ENCODE results near the gene CYB5R4. TPM values are rescaled to one million over a fixed set of nuclear protein-coding genes. Genes with fewer than 3 reads are reported as not detected.

Gene CYB5R4
- polyA plus RNA-seq, 1 experiment, result 13.7 TPM

- H3K9me3 ChIP-seq (ENCODE audit: control insufficient read depth, insufficient read depth, low read length), result no peaks in the 10 kb centered on the region
- H3K27ac ChIP-seq (ENCODE audit: low read depth, low read length), result no peak overlapping the region
- no peak for DNase-seq (ENCODE audit: low read depth, low spot score)
- CTCF ChIA-PET, result no interaction called here
- no peaks in the 10 kb centered on the region for H3K27me3 ChIP-seq (ENCODE audit: control insufficient read depth, insufficient read depth, low read length)
- POLR2A ChIA-PET, result no interaction called here
- no peak overlapping the region for H3K4me3 ChIP-seq (ENCODE audit: low read depth, low read length)
- no peak for TF ChIP-seq CTCF (IDR thresholded peaks at IDR 0.05; ENCODE audit: low read depth, low read length)
These were observed 118.8 kb downstream of the CYB5R4 start for GRCh38 chr6:83978324-83978734.

GRCh38 chr6:83978997-83979396 is 119.5 kb downstream of the CYB5R4 start:
- Histone ChIP-seq H3K9me3 (ENCODE audit: control insufficient read depth, insufficient read depth, low read length) (no peaks in the 10 kb centered on the region), H3K27ac (ENCODE audit: low read depth, low read length) (no peak overlapping the region), H3K4me3 (ENCODE audit: low read depth, low read length) (no peak overlapping the region), H3K27me3 (ENCODE audit: control insufficient read depth, insufficient read depth, low read length) (no peaks in the 10 kb centered on the region)
- TF ChIP-seq CTCF (IDR thresholded peaks at IDR 0.05; ENCODE audit: low read depth, low read length), result no peak
- POLR2A ChIA-PET, result no interaction called here
- DNase-seq (ENCODE audit: low read depth, low spot score), result no peak
- CTCF ChIA-PET, result no interaction called here

GRCh38 chr6:83984411-83984810 is 124.9 kb downstream of the CYB5R4 start:
- no peak overlapping the region for H3K4me3 ChIP-seq (ENCODE audit: low read depth, low read length)
- ChIA-PET POLR2A (no interaction called here), CTCF (no interaction called here)
- TF ChIP-seq CTCF (IDR thresholded peaks at IDR 0.05; ENCODE audit: low read depth, low read length), result no peak
- DNase-seq (ENCODE audit: low read depth, low spot score), result no peak
- H3K9me3 ChIP-seq (ENCODE audit: control insufficient read depth, insufficient read depth, low read length), result no peaks in the 10 kb centered on the region
- H3K27ac ChIP-seq (ENCODE audit: low read depth, low read length), result no peak overlapping the region
- no peaks in the 10 kb centered on the region for H3K27me3 ChIP-seq (ENCODE audit: control insufficient read depth, insufficient read depth, low read length)

GRCh38 chr6:83985308-83985713 is 125.8 kb downstream of the CYB5R4 start:
- ChIA-PET CTCF (no interaction called here), POLR2A (no interaction called here)
- Histone ChIP-seq H3K27me3 (ENCODE audit: control insufficient read depth, insufficient read depth, low read length) (no peaks in the 10 kb centered on the region), H3K9me3 (ENCODE audit: control insufficient read depth, insufficient read depth, low read length) (no peaks in the 10 kb centered on the region), H3K27ac (ENCODE audit: low read depth, low read length) (no peak overlapping the region), H3K4me3 (ENCODE audit: low read depth, low read length) (no peak overlapping the region)
- no peak for DNase-seq (ENCODE audit: low read depth, low spot score)
- TF ChIP-seq CTCF (IDR thresholded peaks at IDR 0.05; ENCODE audit: low read depth, low read length), result no peak

GRCh38 chr6:83985715-83986114 is 126.2 kb downstream of the CYB5R4 start:
- CTCF ChIA-PET, result no interaction called here
- Histone ChIP-seq H3K27me3 (ENCODE audit: control insufficient read depth, insufficient read depth, low read length) (no peaks in the 10 kb centered on the region), H3K27ac (ENCODE audit: low read depth, low read length) (no peak overlapping the region), H3K4me3 (ENCODE audit: low read depth, low read length) (no peak overlapping the region), H3K9me3 (ENCODE audit: control insufficient read depth, insufficient read depth, low read length) (no peaks in the 10 kb centered on the region)
- no peak for TF ChIP-seq CTCF (IDR thresholded peaks at IDR 0.05; ENCODE audit: low read depth, low read length)
- no peak for DNase-seq (ENCODE audit: low read depth, low spot score)
- POLR2A ChIA-PET, result no interaction called here
